Karpas-422 (cell line): ENCODE results near the gene ZNF75A. TPM values are rescaled to one million over a fixed set of nuclear protein-coding genes. Genes with fewer than 3 reads are reported as not detected.

Experiments
- DNase-seq: peaks from one replicate; pipeline ENCODE4 v3.0.0-alpha.2; 2015
- H2AFZ ChIP-seq: fragments of 200-600 bp; sonication (generic); 2 replicates; pipeline ENCODE4 v1.6.1; 2014; ENCODE audit warnings: antibody characterized with exemption, low read length, mixed read lengths
- H3K27ac ChIP-seq: fragments of 200-600 bp; sonication (generic); 2 replicates; pipeline ENCODE4 v1.5.1; 2014; ENCODE audit warnings: mild to moderate bottlenecking, low read length, moderate library complexity
- H3K27me3 ChIP-seq: fragments of 200-600 bp; sonication (generic); 2 replicates; pipeline ENCODE4 v1.6.1; 2014; ENCODE audit warnings: low read length, mixed read lengths
- H3K36me3 ChIP-seq: fragments of 200-600 bp; sonication (generic); 2 replicates; pipeline ENCODE4 v1.6.1; 2014; ENCODE audit warnings: low read length, mixed read lengths; ENCODE audit not compliant: insufficient read depth
- H3K4me1 ChIP-seq: fragments of 200-600 bp; sonication (generic); 2 replicates; pipeline ENCODE4 v1.6.1; 2014; ENCODE audit warnings: mild to moderate bottlenecking, low read length, mixed read lengths
- H3K4me2 ChIP-seq: fragments of 200-600 bp; sonication (generic); 2 replicates; pipeline ENCODE4 v1.6.1; 2014; ENCODE audit warnings: low read length, low read depth, mild to moderate bottlenecking; ENCODE audit not compliant: poor library complexity, severe bottlenecking
- H3K4me3 ChIP-seq: fragments of 200-600 bp; sonication (generic); 2 replicates; pipeline ENCODE4 v1.5.1; 2014; ENCODE audit warnings: mild to moderate bottlenecking, antibody characterized with exemption, low read length, mixed read lengths
- H3K79me2 ChIP-seq: fragments of 200-600 bp; sonication (generic); 2 replicates; pipeline ENCODE4 v1.6.1; 2014; ENCODE audit warnings: mild to moderate bottlenecking, low read length, mixed read lengths
- H3K9ac ChIP-seq: fragments of 200-600 bp; sonication (generic); 2 replicates; pipeline ENCODE4 v1.6.0; 2014; ENCODE audit warnings: low read length
- H3K9me2 ChIP-seq: fragments of 200-600 bp; sonication (generic), shearing (Covaris generic); replicated peaks from 2 replicates; pipeline ENCODE4 v1.6.0; 2014; ENCODE audit warnings: mild to moderate bottlenecking, low read length, moderate library complexity; ENCODE audit not compliant: insufficient read depth
- H3K9me3 ChIP-seq: fragments of 300-700, 200-600 bp; sonication (generic); 2 replicates; pipeline ENCODE4 v1.6.1; 2014; ENCODE audit warnings: low read length, mixed read lengths
- H4K20me1 ChIP-seq: fragments of 200-600 bp; sonication (generic); 2 replicates; pipeline ENCODE4 v1.6.1; 2014; ENCODE audit warnings: mild to moderate bottlenecking, antibody characterized with exemption, low read length, low read depth; ENCODE audit not compliant: insufficient read depth
- total RNA-seq: library from RNA; depleted of rRNA; stranded (reverse); fragments of >200 nt; shearing (Covaris generic); gene quantifications from 2 replicates; pipeline ENCODE4 v1.2.3, GENCODE V29; 2014; ENCODE audit warnings: low replicate concordance; rRNA removed

The ZNF75A gene
- total RNA-seq, 1 experiment from 2014 or later, result 22.0 TPM

- Histone ChIP-seq H3K27me3 (no peaks in the 10 kb centered on the region), H3K4me1 (no peaks in the 10 kb centered on the region), H3K9me2 (no peaks in the 10 kb centered on the region), H3K9ac (no peak overlapping the region), H3K4me2 (no peak overlapping the region), H2AFZ (no peak overlapping the region), H3K36me3 (no peaks in the 10 kb centered on the region), H3K79me2 (no peaks in the 10 kb centered on the region), H4K20me1 (no peaks in the 10 kb centered on the region), H3K4me3 (no peak overlapping the region), H3K9me3 (no peaks in the 10 kb centered on the region), H3K27ac (no peak overlapping the region)
- DNase-seq, result peak; percentile 74
Observed at GRCh38 chr16:3363793-3364192, 58.5 kb downstream of the ZNF75A start.

GRCh38 chr16:3364774-3365427, 59.6 kb downstream of the ZNF75A start:
- Histone ChIP-seq H4K20me1 (no peaks in the 10 kb centered on the region), H3K9me3 (no peaks in the 10 kb centered on the region), H3K79me2 (no peaks in the 10 kb centered on the region), H3K27ac (no peak overlapping the region), H3K36me3 (no peaks in the 10 kb centered on the region), H3K9me2 (no peaks in the 10 kb centered on the region), H2AFZ (no peak overlapping the region), H3K27me3 (no peaks in the 10 kb centered on the region), H3K4me2 (no peak overlapping the region), H3K4me1 (no peaks in the 10 kb centered on the region), H3K4me3 (no peak overlapping the region), H3K9ac (no peak overlapping the region)
- no peak for DNase-seq

Other genes with a start within 250 kb of the ZNF75A start
- not detected in 2 replicates for gene IL32, start 239.9 kb upstream of the ZNF75A start, total RNA-seq
- not detected in 2 replicates for gene ZSCAN10, start 206.2 kb upstream of the ZNF75A start, total RNA-seq
- gene ZNF205, start 192.9 kb upstream of the ZNF75A start, total RNA-seq, result not detected in 2 replicates
- gene ZNF213, start 170.5 kb upstream of the ZNF75A start, total RNA-seq, result 2.0 and 8.0 TPM in 2 replicates
- gene OR1F1, start 117.3 kb upstream of the ZNF75A start, total RNA-seq, result not detected in 2 replicates
- gene ZNF200, start 70.3 kb upstream of the ZNF75A start, total RNA-seq, result 8.5 and 12.1 TPM in 2 replicates
- gene MEFV, start 48.9 kb upstream of the ZNF75A start, total RNA-seq, result not detected in 2 replicates
- gene ZNF263, start 22.0 kb upstream of the ZNF75A start, total RNA-seq, result 26.6 and 45.7 TPM in 2 replicates
- 2.8 and 4.1 TPM in 2 replicates for gene TIGD7, start 67 bp upstream of the ZNF75A start, total RNA-seq
- gene OR2C1, start 50.4 kb downstream of the ZNF75A start, total RNA-seq, result 0.14 TPM in 1 of 2 replicates, not detected in the other
- gene ZSCAN32, start 95.5 kb downstream of the ZNF75A start, total RNA-seq, result 25.8 TPM in 2 replicates
- 17.7 and 22.4 TPM in 2 replicates for gene ZNF174, start 95.7 kb downstream of the ZNF75A start, total RNA-seq
- gene ZNF597, start 138.0 kb downstream of the ZNF75A start, total RNA-seq, result 1.3 and 3.1 TPM in 2 replicates
- 15.1 and 18.4 TPM in 2 replicates for gene NAA60, start 138.2 kb downstream of the ZNF75A start, total RNA-seq
- not detected in 2 replicates for gene C16orf90, start 190.0 kb downstream of the ZNF75A start, total RNA-seq
- gene CLUAP1, start 195.5 kb downstream of the ZNF75A start, total RNA-seq, result 21.6 and 29.4 TPM in 2 replicates